HG02884 (cell line): ENCODE results near the gene ANK2.

Experiments used
- ATAC-seq: cut with Tn5 transposase; IDR thresholded peaks from one replicate; pipeline ENCODE4 v1.9.1; 2021; ENCODE audit warnings: mild to moderate bottlenecking, moderate library complexity; ENCODE audit not compliant: unreplicated experiment

ANK2 gene

GRCh38 chr4:113090954-113091353 is 41.5 kb downstream of the ANK2 start:
- no peak for ATAC-seq

- no peak for ATAC-seq
These were observed 44.9 kb downstream of the ANK2 start for GRCh38 chr4:113094331-113094730.

GRCh38 chr4:113094802-113095201 is 45.3 kb downstream of the ANK2 start:
- no peak for ATAC-seq

GRCh38 chr4:113101669-113102068 is 52.2 kb downstream of the ANK2 start:
- ATAC-seq: no peak

GRCh38 chr4:113103556-113103955 is 54.1 kb downstream of the ANK2 start:
- ATAC-seq: no peak

GRCh38 chr4:113106108-113106507 is 56.7 kb downstream of the ANK2 start:
- ATAC-seq: no peak

GRCh38 chr4:113109106-113109718 is 59.8 kb downstream of the ANK2 start:
- ATAC-seq: no peak

GRCh38 chr4:113112338-113112978 is 63.0 kb downstream of the ANK2 start:
- no peak for ATAC-seq

- ATAC-seq: no peak
These were observed 63.7 kb downstream of the ANK2 start for GRCh38 chr4:113113151-113113550.

- ATAC-seq: no peak
These were observed 65.4 kb downstream of the ANK2 start for GRCh38 chr4:113114884-113115283.

GRCh38 chr4:113116414-113117357 is 67.2 kb downstream of the ANK2 start:
- ATAC-seq: no peak

- no peak for ATAC-seq
These were observed 67.9 kb downstream of the ANK2 start for GRCh38 chr4:113117358-113117702.

- peak; percentile 73 for ATAC-seq
These were observed 72.6 kb downstream of the ANK2 start for GRCh38 chr4:113122066-113122465.

- ATAC-seq: no peak
These were observed 76.0 kb downstream of the ANK2 start for GRCh38 chr4:113125418-113125817.

GRCh38 chr4:113131136-113131535 is 81.7 kb downstream of the ANK2 start:
- ATAC-seq: no peak

- no peak for ATAC-seq
These were observed 82.2 kb downstream of the ANK2 start for GRCh38 chr4:113131621-113132020.

- ATAC-seq: no peak
These were observed 92.5 kb downstream of the ANK2 start for GRCh38 chr4:113141901-113142346.

- ATAC-seq: no peak
These were observed 92.9 kb downstream of the ANK2 start for GRCh38 chr4:113142351-113142750.

- ATAC-seq: no peak
These were observed 94.6 kb downstream of the ANK2 start for GRCh38 chr4:113144091-113144490.

- ATAC-seq: no peak
These were observed 95.7 kb downstream of the ANK2 start for GRCh38 chr4:113145147-113145518.

GRCh38 chr4:113145519-113146291 is 96.3 kb downstream of the ANK2 start:
- no peak for ATAC-seq
